ENCODE data around the gene MTM1. TPM values are rescaled to one million over a fixed set of nuclear protein-coding genes. Genes with fewer than 3 reads are reported as not detected.

MTM1 gene
- polyA plus RNA-seq, 1 of the 3 experiments (the other 2 are of a cell fraction), result 2.7 TPM

DNA sequence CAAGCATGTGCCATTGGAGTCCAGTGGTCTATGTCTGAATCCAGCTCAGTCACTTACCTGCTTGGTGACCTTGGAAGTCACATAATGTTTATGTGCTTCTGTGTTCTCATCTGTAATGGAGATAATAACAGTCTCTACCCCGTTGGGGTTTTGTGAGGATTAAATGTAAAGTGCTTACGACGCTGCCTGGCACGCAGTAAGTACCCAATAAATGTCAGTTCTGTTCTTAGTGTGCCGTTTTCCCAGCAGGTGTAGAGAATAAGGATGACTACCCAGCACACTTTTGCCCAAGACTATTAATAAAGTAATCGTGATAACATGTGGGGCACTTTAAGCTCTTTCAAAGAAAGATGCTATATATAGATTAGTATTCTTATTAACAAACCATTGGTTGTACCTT, 56.7 kb downstream of the MTM1 start:
- CTCF ChIA-PET, result no interaction called here
- WGBS (ENCODE audit: low lambda C conversion rate), result 56% methylated on average over 6 of the region's 6 CpGs

DNA sequence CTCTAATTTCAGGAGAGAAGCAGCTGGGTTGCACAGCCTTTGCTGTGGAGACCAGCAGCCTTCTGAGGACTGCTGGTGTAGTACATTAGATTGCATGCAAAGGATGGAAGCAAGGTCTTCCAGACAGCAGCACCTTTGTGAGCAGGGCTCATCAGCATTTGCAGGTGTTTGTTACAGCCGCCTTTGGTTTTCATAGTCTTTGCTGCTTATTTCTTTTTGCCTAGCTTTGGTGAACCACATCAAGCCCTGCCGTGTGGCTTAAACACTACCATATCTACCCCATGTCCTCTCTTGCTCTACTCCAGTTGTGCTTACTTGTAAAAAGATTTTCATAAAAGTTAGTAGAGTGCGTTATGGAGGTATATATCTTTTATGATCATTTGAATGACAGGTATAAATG, 57.5 kb downstream of the MTM1 start:
- TF ChIP-seq RFX5 (IDR thresholded peaks at IDR 0.05; ENCODE audit: low read length) (no peak), EZH2phosphoT487 (IDR thresholded peaks at IDR 0.05; ENCODE audit: borderline replicate concordance, low read depth) (no peak), ELF1 (IDR thresholded peaks at IDR 0.05) (no peak), FOXM1 (IDR thresholded peaks at IDR 0.05; ENCODE audit: low read depth) (no peak), FOSL2 (IDR thresholded peaks at IDR 0.05; ENCODE audit: borderline replicate concordance, low read depth) (no peak)
- TF ChIP-seq, protein P1, sequence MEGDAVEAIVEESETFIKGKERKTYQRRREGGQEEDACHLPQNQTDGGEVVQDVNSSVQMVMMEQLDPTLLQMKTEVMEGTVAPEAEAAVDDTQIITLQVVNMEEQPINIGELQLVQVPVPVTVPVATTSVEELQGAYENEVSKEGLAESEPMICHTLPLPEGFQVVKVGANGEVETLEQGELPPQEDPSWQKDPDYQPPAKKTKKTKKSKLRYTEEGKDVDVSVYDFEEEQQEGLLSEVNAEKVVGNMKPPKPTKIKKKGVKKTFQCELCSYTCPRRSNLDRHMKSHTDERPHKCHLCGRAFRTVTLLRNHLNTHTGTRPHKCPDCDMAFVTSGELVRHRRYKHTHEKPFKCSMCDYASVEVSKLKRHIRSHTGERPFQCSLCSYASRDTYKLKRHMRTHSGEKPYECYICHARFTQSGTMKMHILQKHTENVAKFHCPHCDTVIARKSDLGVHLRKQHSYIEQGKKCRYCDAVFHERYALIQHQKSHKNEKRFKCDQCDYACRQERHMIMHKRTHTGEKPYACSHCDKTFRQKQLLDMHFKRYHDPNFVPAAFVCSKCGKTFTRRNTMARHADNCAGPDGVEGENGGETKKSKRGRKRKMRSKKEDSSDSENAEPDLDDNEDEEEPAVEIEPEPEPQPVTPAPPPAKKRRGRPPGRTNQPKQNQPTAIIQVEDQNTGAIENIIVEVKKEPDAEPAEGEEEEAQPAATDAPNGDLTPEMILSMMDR (IDR thresholded peaks at IDR 0.05), result no peak
- TF ChIP-seq, protein P2, sequence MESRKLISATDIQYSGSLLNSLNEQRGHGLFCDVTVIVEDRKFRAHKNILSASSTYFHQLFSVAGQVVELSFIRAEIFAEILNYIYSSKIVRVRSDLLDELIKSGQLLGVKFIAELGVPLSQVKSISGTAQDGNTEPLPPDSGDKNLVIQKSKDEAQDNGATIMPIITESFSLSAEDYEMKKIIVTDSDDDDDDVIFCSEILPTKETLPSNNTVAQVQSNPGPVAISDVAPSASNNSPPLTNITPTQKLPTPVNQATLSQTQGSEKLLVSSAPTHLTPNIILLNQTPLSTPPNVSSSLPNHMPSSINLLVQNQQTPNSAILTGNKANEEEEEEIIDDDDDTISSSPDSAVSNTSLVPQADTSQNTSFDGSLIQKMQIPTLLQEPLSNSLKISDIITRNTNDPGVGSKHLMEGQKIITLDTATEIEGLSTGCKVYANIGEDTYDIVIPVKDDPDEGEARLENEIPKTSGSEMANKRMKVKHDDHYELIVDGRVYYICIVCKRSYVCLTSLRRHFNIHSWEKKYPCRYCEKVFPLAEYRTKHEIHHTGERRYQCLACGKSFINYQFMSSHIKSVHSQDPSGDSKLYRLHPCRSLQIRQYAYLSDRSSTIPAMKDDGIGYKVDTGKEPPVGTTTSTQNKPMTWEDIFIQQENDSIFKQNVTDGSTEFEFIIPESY (IDR thresholded peaks at IDR 0.05; ENCODE audit: borderline replicate concordance, low read depth), result no peak
- ChIA-PET POLR2A (no interaction called here), CTCF (no interaction called here)
- Histone ChIP-seq H3K4me1 (ENCODE audit: control insufficient read depth in 1 of 2, insufficient read depth in 2 of 2, low read depth in 1 of 2, low read length in 1 of 2) (no peaks in the 10 kb centered on the region), H3K79me2 (ENCODE audit: insufficient read depth) (no peaks in the 10 kb centered on the region), H3K27ac (ENCODE audit: low read depth in 2 of 2, low read length in 1 of 2) (no peak overlapping the region), H3K9ac (no peak overlapping the region), H3K27me3 (ENCODE audit: insufficient read depth) (no peaks in the 10 kb centered on the region), H4K20me1 (ENCODE audit: insufficient read depth) (no peaks in the 10 kb centered on the region), H3K9me3 (no peaks in the 10 kb centered on the region), H3K4me3 (ENCODE audit: low read depth in 2 of 2, low read length in 1 of 2) (no peak overlapping the region), H3F3A (replicated peaks; ENCODE audit: insufficient read depth) (no peaks in the 10 kb centered on the region), H3K36me3 (replicated peaks in 1 of 2; ENCODE audit: control insufficient read depth in 1 of 2, insufficient read depth in 2 of 2, low read length in 1 of 2) (peaks cover 0 to 5% of the 10 kb centered on the region in 2 experiments), H2AFZ (ENCODE audit: low read depth) (no peak overlapping the region), H3K4me2 (no peak overlapping the region), H3K9me2 (no peaks in the 10 kb centered on the region)
- no peak for DNase-seq
- WGBS (ENCODE audit: low lambda C conversion rate), result 56% methylated on average over 3 of the region's 3 CpGs

More for the DNA sequence above, 56.7 kb downstream of the MTM1 start:
- no peaks in the 10 kb centered on the region for H3K79me2 ChIP-seq (ENCODE audit: insufficient read depth)
- no peaks in the 10 kb centered on the region for H3K4me1 ChIP-seq (ENCODE audit: control insufficient read depth in 1 of 2, insufficient read depth in 2 of 2, low read depth in 1 of 2, low read length in 1 of 2)
- no peak for DNase-seq
- H3K36me3 ChIP-seq (replicated peaks in 1 of 2; ENCODE audit: control insufficient read depth in 1 of 2, insufficient read depth in 2 of 2, low read length in 1 of 2), result peaks cover 1 to 5% of the 10 kb centered on the region in 2 experiments
- H3K27ac ChIP-seq (ENCODE audit: low read depth in 2 of 2, low read length in 1 of 2), result no peak overlapping the region
- H3K9me3 ChIP-seq, result no peaks in the 10 kb centered on the region
- H3K4me3 ChIP-seq (ENCODE audit: low read depth in 2 of 2, low read length in 1 of 2), result no peak overlapping the region
- no peak for TF ChIP-seq GATA2 (CRISPR knock-in tag; IDR thresholded peaks at IDR 0.05)
- TF ChIP-seq EP300 (IDR thresholded peaks at IDR 0.05; ENCODE audit: borderline replicate concordance in 1 of 2, low read depth in 1 of 2, low read length in 1 of 2), result no peak
- TF ChIP-seq, protein P1 (IDR thresholded peaks at IDR 0.05), result no peak
- no peak for TF ChIP-seq MXI1 (IDR thresholded peaks at IDR 0.05; ENCODE audit: low read depth, low read length)
- TF ChIP-seq FOXM1 (IDR thresholded peaks at IDR 0.05; ENCODE audit: low read depth), result no peak
- TF ChIP-seq SIN3A (IDR thresholded peaks at IDR 0.05; ENCODE audit: borderline replicate concordance, low read depth, low read length), result no peak
- no peak for TF ChIP-seq CHD2 (IDR thresholded peaks at IDR 0.05; ENCODE audit: low read length, partially characterized antibody)
- no peak for TF ChIP-seq TEAD4 (IDR thresholded peaks at IDR 0.05; ENCODE audit: borderline replicate concordance, insufficient read depth)
- TF ChIP-seq, protein P3, sequence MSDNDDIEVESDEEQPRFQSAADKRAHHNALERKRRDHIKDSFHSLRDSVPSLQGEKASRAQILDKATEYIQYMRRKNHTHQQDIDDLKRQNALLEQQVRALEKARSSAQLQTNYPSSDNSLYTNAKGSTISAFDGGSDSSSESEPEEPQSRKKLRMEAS (IDR thresholded peaks at IDR 0.05; ENCODE audit: low read depth), result no peak
- H4K20me1 ChIP-seq (ENCODE audit: insufficient read depth), result no peaks in the 10 kb centered on the region
- H3K9me2 ChIP-seq, result no peaks in the 10 kb centered on the region
- H2AFZ ChIP-seq (ENCODE audit: low read depth), result no peak overlapping the region
- H3K9ac ChIP-seq, result no peak overlapping the region
- no peaks in the 10 kb centered on the region for H3F3A ChIP-seq (replicated peaks; ENCODE audit: insufficient read depth)
- POLR2A ChIA-PET, result no interaction called here
- H3K4me2 ChIP-seq, result no peak overlapping the region
- no peaks in the 10 kb centered on the region for H3K27me3 ChIP-seq (ENCODE audit: insufficient read depth)
